Measurements from ENCODE around the gene PRC1. TPM values are rescaled to one million over a fixed set of nuclear protein-coding genes. Genes with fewer than 3 reads are reported as not detected.

The PRC1 gene
- total RNA-seq, 2 donors from 2014 or later, result 67.3 to 127 TPM

DNA sequence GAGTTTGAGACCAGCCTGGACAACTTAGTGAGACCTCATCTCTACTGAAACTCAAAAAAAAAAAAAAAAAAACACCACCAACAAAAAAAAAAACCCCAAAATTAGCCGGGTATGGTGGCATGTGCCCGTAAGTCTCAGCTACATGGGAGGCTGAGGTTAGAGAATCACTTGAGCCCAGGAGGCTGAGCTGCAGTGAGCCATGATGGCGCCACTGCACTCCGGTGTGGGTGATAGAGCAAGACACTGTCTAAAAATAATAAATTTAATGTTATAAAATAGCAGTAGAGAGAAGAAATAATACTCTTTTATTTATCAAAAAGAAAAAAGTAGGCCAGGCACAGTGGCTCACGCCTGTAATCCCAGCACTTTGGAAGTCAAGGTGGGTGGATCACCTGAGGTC is 22.2 kb downstream of the PRC1 start:
- H3K4me1 Mint-ChIP-seq, result no peaks in the 10 kb centered on the region
- H3K36me3 ChIP-seq (ENCODE audit: control insufficient read depth, insufficient read depth, low read length), result peaks cover 82% of the 10 kb centered on the region
- H3K27ac ChIP-seq (ENCODE audit: low read depth, low read length), result no peak overlapping the region
- no peak overlapping the region for H3K4me3 Mint-ChIP-seq
- no peaks in the 10 kb centered on the region for H3K9me3 Mint-ChIP-seq
- no peaks in the 10 kb centered on the region for H3K27me3 ChIP-seq (ENCODE audit: control insufficient read depth, insufficient read depth, low read length, poor library complexity, severe bottlenecking)
- H3K27ac Mint-ChIP-seq, result no peak overlapping the region
- H3K4me3 ChIP-seq (ENCODE audit: low read length), result no peak overlapping the region
- WGBS, 2 experiments (ENCODE audit: insufficient coverage in 1 of 2, insufficient read length in 1 of 2), result 60 to 88% methylated on average over 1 to 3 of the region's 5 CpGs
- H3K27me3 Mint-ChIP-seq (ENCODE audit: insufficient read depth), result no peaks in the 10 kb centered on the region
- no peaks in the 10 kb centered on the region for H3K9me3 ChIP-seq (ENCODE audit: control insufficient read depth, low read length)
- H3K9ac ChIP-seq (ENCODE audit: extremely low read depth, low read length, poor library complexity, severe bottlenecking), result no peak overlapping the region
- peaks cover 73% of the 10 kb centered on the region for H3K36me3 Mint-ChIP-seq (ENCODE audit: low read depth)
- H3K4me1 ChIP-seq (ENCODE audit: control insufficient read depth, insufficient read depth, low read length), result no peaks in the 10 kb centered on the region
- TF ChIP-seq, protein P1, sequence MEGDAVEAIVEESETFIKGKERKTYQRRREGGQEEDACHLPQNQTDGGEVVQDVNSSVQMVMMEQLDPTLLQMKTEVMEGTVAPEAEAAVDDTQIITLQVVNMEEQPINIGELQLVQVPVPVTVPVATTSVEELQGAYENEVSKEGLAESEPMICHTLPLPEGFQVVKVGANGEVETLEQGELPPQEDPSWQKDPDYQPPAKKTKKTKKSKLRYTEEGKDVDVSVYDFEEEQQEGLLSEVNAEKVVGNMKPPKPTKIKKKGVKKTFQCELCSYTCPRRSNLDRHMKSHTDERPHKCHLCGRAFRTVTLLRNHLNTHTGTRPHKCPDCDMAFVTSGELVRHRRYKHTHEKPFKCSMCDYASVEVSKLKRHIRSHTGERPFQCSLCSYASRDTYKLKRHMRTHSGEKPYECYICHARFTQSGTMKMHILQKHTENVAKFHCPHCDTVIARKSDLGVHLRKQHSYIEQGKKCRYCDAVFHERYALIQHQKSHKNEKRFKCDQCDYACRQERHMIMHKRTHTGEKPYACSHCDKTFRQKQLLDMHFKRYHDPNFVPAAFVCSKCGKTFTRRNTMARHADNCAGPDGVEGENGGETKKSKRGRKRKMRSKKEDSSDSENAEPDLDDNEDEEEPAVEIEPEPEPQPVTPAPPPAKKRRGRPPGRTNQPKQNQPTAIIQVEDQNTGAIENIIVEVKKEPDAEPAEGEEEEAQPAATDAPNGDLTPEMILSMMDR (conservative IDR thresholded peaks at IDR 0.05), result no peak
- no peak for DNase-seq

DNA sequence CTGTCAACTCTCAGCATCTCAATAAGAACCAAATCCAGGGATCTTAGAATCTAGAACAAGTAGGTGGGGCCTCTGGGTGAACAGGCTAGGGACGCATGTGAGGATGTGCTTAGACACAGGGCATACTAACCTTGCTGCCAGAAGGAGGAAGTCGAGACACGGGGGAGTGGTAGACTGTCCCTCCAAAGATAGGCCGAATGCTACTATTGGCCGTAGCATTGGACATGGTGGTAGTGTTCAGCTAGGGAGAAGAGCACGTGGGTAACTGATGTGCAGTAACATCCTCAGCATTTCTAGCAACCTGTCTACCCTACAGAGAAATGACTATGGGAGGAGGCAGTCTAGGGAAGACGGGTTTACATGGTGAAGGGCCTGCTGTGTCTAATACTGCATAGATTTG is 24.1 kb downstream of the PRC1 start:
- no peak overlapping the region for H3K27ac Mint-ChIP-seq
- no peak overlapping the region for H3K4me3 ChIP-seq (ENCODE audit: low read length)
- H3K4me3 Mint-ChIP-seq, result no peak overlapping the region
- no peaks in the 10 kb centered on the region for H3K27me3 Mint-ChIP-seq (ENCODE audit: insufficient read depth)
- H3K4me1 Mint-ChIP-seq, result no peaks in the 10 kb centered on the region
- DNase-seq, result no peak
- H3K36me3 ChIP-seq (ENCODE audit: control insufficient read depth, insufficient read depth, low read length), result peaks cover 81% of the 10 kb centered on the region
- no peaks in the 10 kb centered on the region for H3K27me3 ChIP-seq (ENCODE audit: control insufficient read depth, insufficient read depth, low read length, poor library complexity, severe bottlenecking)
- no peaks in the 10 kb centered on the region for H3K4me1 ChIP-seq (ENCODE audit: control insufficient read depth, insufficient read depth, low read length)
- no peaks in the 10 kb centered on the region for H3K9me3 ChIP-seq (ENCODE audit: control insufficient read depth, low read length)
- H3K27ac ChIP-seq (ENCODE audit: low read depth, low read length), result no peak overlapping the region
- TF ChIP-seq, protein P1 (conservative IDR thresholded peaks at IDR 0.05), result no peak
- H3K36me3 Mint-ChIP-seq (ENCODE audit: low read depth), result peaks cover 72% of the 10 kb centered on the region
- H3K9ac ChIP-seq (ENCODE audit: extremely low read depth, low read length, poor library complexity, severe bottlenecking), result no peak overlapping the region
- H3K9me3 Mint-ChIP-seq, result no peaks in the 10 kb centered on the region
- 98 to 99% methylated on average over 7 of the region's 7 CpGs for WGBS, 2 experiments (ENCODE audit: insufficient coverage in 1 of 2, insufficient read length in 1 of 2)

DNA sequence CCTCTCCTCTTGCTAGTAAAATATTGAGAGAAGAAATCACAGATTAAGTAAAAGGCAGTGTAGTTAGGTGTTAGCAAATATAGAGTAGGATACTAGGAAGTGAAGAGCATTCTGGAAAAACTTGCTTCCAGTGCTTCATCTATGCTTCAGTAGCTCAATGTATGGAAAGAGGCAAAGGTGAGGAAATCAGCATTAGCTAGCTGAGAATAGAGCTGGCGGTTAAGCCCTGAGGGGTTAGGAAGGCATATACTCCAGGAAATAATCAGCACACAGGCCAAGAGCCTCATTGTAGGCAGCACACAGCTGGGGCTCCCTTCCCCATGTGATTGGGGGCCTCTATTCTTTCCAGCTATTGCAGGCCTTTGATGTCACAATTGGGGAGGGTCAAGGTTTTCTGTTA is 25.9 kb downstream of the PRC1 start:
- no peak overlapping the region for H3K9ac ChIP-seq (ENCODE audit: extremely low read depth, low read length, poor library complexity, severe bottlenecking)
- no peak for DNase-seq
- no peaks in the 10 kb centered on the region for H3K4me1 ChIP-seq (ENCODE audit: control insufficient read depth, insufficient read depth, low read length)
- H3K4me3 ChIP-seq (ENCODE audit: low read length), result no peak overlapping the region
- no peaks in the 10 kb centered on the region for H3K9me3 ChIP-seq (ENCODE audit: control insufficient read depth, low read length)
- no peaks in the 10 kb centered on the region for H3K9me3 Mint-ChIP-seq
- TF ChIP-seq, protein P1 (conservative IDR thresholded peaks at IDR 0.05), result no peak
- no peaks in the 10 kb centered on the region for H3K27me3 Mint-ChIP-seq (ENCODE audit: insufficient read depth)
- no peaks in the 10 kb centered on the region for H3K4me1 Mint-ChIP-seq
- no peak overlapping the region for H3K27ac ChIP-seq (ENCODE audit: low read depth, low read length)
- H3K27me3 ChIP-seq (ENCODE audit: control insufficient read depth, insufficient read depth, low read length, poor library complexity, severe bottlenecking), result no peaks in the 10 kb centered on the region
- H3K4me3 Mint-ChIP-seq, result no peak overlapping the region
- peaks cover 78% of the 10 kb centered on the region for H3K36me3 ChIP-seq (ENCODE audit: control insufficient read depth, insufficient read depth, low read length)
- WGBS, 2 experiments (ENCODE audit: insufficient coverage in 1 of 2, insufficient read length in 1 of 2), result 86 to 100% methylated on average over 1 of the region's 1 CpG
- peaks cover 66% of the 10 kb centered on the region for H3K36me3 Mint-ChIP-seq (ENCODE audit: low read depth)
- H3K27ac Mint-ChIP-seq, result no peak overlapping the region
